HEK293T (cell line): Measurements from ENCODE around the gene PRMT3.
"Not testable (repeated sequence)": the region's sequence is repeated elsewhere in the genome, so short reads cannot be mapped to it uniquely, and the experiment has no call there.

ENCODE experiments used
- CTCF ChIA-PET: fragments of 350-600 bp; formaldehyde crosslinking; extraction: SDS; loops from one replicate; lab custom pipeline; 2021; ENCODE audit warnings: antibody characterized with exemption, inconsistent platforms; lab: Yijun Ruan, JAX
- POLR2A ChIA-PET: fragments of 350-600 bp; formaldehyde crosslinking; extraction: SDS; loops from one replicate; lab custom pipeline; 2020; ENCODE audit warnings: antibody characterized with exemption, inconsistent platforms; lab: Yijun Ruan, JAX
- DNase-seq: peaks from one replicate; pipeline ENCODE4 v3.0.0; 2012; ENCODE audit warnings: mixed read lengths; ENCODE audit errors: extremely low spot score
- ARNT ChIP-seq: fragments of 450-650 bp; IDR thresholded peaks from 2 replicates; pipeline ENCODE4 v1.6.1; 2017; ENCODE audit warnings: mild to moderate bottlenecking
- BHLHE40 ChIP-seq: fragments of 450-650 bp; IDR thresholded peaks from 2 replicates; pipeline ENCODE4 v1.6.1; 2016; ENCODE audit warnings: mild to moderate bottlenecking, moderate library complexity, borderline replicate concordance
- CTBP1 ChIP-seq: fragments of 450-650 bp; IDR thresholded peaks from 2 replicates; pipeline ENCODE4 v1.6.1; 2016; ENCODE audit warnings: borderline replicate concordance
- ELF4 ChIP-seq: fragments of 450-650 bp; IDR thresholded peaks from 2 replicates; pipeline ENCODE4 v1.6.1; 2017; ENCODE audit warnings: antibody characterized with exemption
- FOXA1 ChIP-seq: fragments of 450-650 bp; IDR thresholded peaks from 2 replicates; pipeline ENCODE4 v1.6.1; 2016; ENCODE audit warnings: mild to moderate bottlenecking
- FOXK2 ChIP-seq: fragments of 450-650 bp; IDR thresholded peaks from 2 replicates; pipeline ENCODE4 v1.6.1; 2016; ENCODE audit warnings: mild to moderate bottlenecking
- FOXM1 ChIP-seq: fragments of 450-650 bp; IDR thresholded peaks from 2 replicates; pipeline ENCODE4 v1.6.1; 2017; ENCODE audit warnings: mild to moderate bottlenecking, borderline replicate concordance
- HDGF ChIP-seq: fragments of 450-650 bp; IDR thresholded peaks from 2 replicates; pipeline ENCODE4 v1.6.1; 2017; ENCODE audit warnings: antibody characterized with exemption, borderline replicate concordance
- L3MBTL2 ChIP-seq: fragments of 450-650 bp; conservative IDR thresholded peaks from 2 replicates; pipeline ENCODE4 v1.6.1; 2016; ENCODE audit warnings: mild to moderate bottlenecking
- LEF1 ChIP-seq: fragments of 450-650 bp; IDR thresholded peaks from 2 replicates; pipeline ENCODE4 v1.6.1; 2017; ENCODE audit warnings: mild to moderate bottlenecking, borderline replicate concordance
- NFRKB ChIP-seq: fragments of 450-650 bp; IDR thresholded peaks from 2 replicates; pipeline ENCODE4 v1.6.1; 2016; ENCODE audit warnings: mild to moderate bottlenecking, moderate library complexity
- SP1 ChIP-seq: fragments of 450-650 bp; IDR thresholded peaks from 2 replicates; pipeline ENCODE4 v1.6.1; 2017
- SUZ12 ChIP-seq: fragments of 450-650 bp; IDR thresholded peaks from 2 replicates; pipeline ENCODE4 v1.6.1; 2016; ENCODE audit warnings: mild to moderate bottlenecking
- TARDBP ChIP-seq: fragments of 450-650 bp; IDR thresholded peaks from 2 replicates; pipeline ENCODE4 v1.6.1; 2016
- ZNF384 ChIP-seq: fragments of 450-650 bp; IDR thresholded peaks from 2 replicates; pipeline ENCODE4 v1.6.1; 2016
- TF ChIP-seq, protein P1 (sequence below): fragments of 450-650 bp; IDR thresholded peaks from 2 replicates; pipeline ENCODE4 v1.6.1; 2016

The PRMT3 gene

GRCh38 chr11:20372081-20372626 lies 15.4 kb upstream of the PRMT3 start:
- CTCF ChIA-PET = interaction anchor here (0.6 to 1.0 kb wide), 2 partner anchors 15 to 944 kb away, joined by 3 read pairs; no protein-coding TSS in a partner anchor
- no peak for DNase-seq
- POLR2A ChIA-PET = no interaction called here
- TF ChIP-seq L3MBTL2 = no peak
- TF ChIP-seq FOXK2 = no peak
- TF ChIP-seq CTBP1 = no peak
- no peak for TF ChIP-seq HDGF
- no peak for TF ChIP-seq LEF1
- no peak for TF ChIP-seq NFRKB
- TF ChIP-seq ZNF384 = no peak
- TF ChIP-seq, protein P1, sequence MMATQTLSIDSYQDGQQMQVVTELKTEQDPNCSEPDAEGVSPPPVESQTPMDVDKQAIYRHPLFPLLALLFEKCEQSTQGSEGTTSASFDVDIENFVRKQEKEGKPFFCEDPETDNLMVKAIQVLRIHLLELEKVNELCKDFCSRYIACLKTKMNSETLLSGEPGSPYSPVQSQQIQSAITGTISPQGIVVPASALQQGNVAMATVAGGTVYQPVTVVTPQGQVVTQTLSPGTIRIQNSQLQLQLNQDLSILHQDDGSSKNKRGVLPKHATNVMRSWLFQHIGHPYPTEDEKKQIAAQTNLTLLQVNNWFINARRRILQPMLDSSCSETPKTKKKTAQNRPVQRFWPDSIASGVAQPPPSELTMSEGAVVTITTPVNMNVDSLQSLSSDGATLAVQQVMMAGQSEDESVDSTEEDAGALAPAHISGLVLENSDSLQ = no peak
- TF ChIP-seq TARDBP = no peak
- TF ChIP-seq FOXA1 = no peak
- TF ChIP-seq SUZ12 = no peak
- TF ChIP-seq BHLHE40 = no peak
- TF ChIP-seq FOXM1 = no peak
- TF ChIP-seq SP1 = no peak
- TF ChIP-seq ELF4 = no peak
- no peak for TF ChIP-seq ARNT

- no peak for DNase-seq
- CTCF ChIA-PET = no interaction called here
- TF ChIP-seq ELF4 (no peak), FOXK2 (no peak), FOXA1 (no peak)
- POLR2A ChIA-PET = no interaction called here
Measured at GRCh38 chr11:20373147-20373546, 14.4 kb upstream of the PRMT3 start.

DNA sequence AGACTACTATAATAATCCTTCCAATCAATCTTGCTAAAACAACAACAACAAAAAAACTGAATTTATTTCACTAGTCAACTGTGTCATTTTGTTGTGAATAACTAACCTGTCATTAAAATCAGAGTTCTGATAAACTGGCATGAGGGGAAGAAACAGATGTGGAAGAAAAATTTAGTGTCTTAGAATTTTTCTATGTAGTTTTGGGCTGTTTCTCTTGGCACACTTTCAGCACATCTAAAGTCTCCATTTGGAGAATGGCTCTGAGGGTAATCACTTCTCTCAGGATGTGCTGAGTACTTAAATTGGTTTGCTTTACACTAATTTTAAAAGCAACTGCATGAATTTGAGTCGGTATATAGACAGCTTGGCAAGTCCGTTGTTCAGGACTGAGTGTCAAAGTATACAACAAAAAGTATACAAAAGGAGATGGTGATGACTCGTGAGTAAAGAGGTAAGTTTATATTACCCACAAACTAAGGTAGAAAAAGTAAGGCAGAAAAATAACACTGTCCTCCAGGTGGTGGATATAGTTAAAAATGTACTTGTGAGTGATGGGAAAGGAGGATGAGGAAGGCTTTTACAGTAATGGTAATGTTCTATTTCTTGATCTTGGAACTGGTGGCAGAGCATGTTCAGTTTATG lies 13.8 kb upstream of the PRMT3 start:
- POLR2A ChIA-PET = no interaction called here
- TF ChIP-seq BHLHE40 = no peak
- TF ChIP-seq HDGF = no peak
- TF ChIP-seq FOXM1 = no peak
- TF ChIP-seq CTBP1 = no peak
- TF ChIP-seq ARNT = no peak
- TF ChIP-seq TARDBP = no peak
- no peak for TF ChIP-seq NFRKB
- no peak for TF ChIP-seq ELF4
- TF ChIP-seq, protein P1 = no peak
- TF ChIP-seq FOXK2 = no peak
- no peak for TF ChIP-seq ZNF384
- TF ChIP-seq LEF1 = no peak
- no peak for TF ChIP-seq L3MBTL2
- no peak for TF ChIP-seq FOXA1
- no peak for TF ChIP-seq SUZ12
- no peak for TF ChIP-seq SP1
- no peak for DNase-seq
- CTCF ChIA-PET = no interaction called here

DNA sequence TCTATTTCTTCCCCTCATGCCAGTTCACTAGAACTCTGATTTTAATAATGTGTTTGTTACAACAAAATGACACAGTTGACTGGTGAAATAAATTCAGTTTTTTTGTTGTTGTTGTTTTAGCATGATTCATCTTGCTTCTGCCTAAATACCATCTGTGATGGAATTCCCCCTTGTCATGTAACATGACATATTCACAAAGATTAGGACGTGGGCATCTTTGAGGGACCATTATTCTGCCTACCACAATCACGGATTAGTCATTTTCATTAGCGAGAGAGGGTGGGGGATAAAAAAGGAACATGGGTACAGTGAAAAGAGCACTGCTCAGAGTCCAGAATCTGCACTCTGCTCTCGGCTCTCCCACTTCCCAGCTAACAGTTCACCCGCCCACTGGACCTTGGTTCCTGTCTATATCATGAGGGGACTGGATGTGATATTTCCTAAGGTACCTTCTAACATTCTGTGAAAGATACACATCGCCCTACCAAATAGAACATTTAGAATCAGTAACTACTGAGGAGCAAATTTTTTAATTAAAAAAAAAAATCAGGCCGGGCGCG lies 12.7 kb upstream of the PRMT3 start:
- DNase-seq = no peak
- ChIA-PET CTCF (no interaction called here), POLR2A (no interaction called here)
- TF ChIP-seq SP1 (no peak), FOXA1 (no peak), SUZ12 (no peak), NFRKB (no peak), HDGF (no peak)
- TF ChIP-seq, protein P1 = no peak

GRCh38 chr11:20376162-20376730 lies 11.3 kb upstream of the PRMT3 start:
- POLR2A ChIA-PET = no interaction called here
- no peak for TF ChIP-seq FOXA1
- TF ChIP-seq SP1 = no peak
- TF ChIP-seq LEF1 = no peak
- no peak for TF ChIP-seq ZNF384
- TF ChIP-seq, protein P1 = no peak
- no peak for TF ChIP-seq FOXM1
- no peak for TF ChIP-seq NFRKB
- no peak for TF ChIP-seq L3MBTL2
- no peak for TF ChIP-seq FOXK2
- TF ChIP-seq CTBP1 = no peak
- no peak for TF ChIP-seq SUZ12
- CTCF ChIA-PET = no interaction called here
- DNase-seq = no peak

- POLR2A ChIA-PET, DNase-seq: not testable (repeated sequence)
- CTCF ChIA-PET = interaction anchor here (1.4 kb wide), 1 partner anchor 14 kb away, joined by 3 read pairs; no protein-coding TSS in a partner anchor
Measured at GRCh38 chr11:20385996-20386395, 1.5 kb upstream of the PRMT3 start.
